ENCODE results near the gene GSG1.

DNA sequence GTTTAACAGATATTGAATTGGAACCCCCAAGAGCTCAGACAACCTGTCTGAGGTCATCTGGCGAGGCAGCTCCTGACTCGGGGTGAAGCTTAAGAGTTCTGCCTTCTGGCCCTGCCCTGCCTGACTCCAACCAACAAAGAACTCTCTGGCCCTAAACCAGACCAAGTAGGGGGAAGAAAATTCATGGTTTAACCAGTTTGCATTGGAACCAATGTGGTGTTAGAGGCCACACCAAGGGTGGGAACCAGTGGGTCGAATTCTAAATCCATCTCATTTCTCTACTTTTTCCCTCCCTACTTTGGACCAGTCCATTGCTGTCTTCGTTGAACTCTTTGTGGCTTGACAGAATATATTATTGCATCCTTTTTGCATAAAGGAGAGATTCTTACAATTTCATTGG, 30.4 kb upstream of the GSG1 start:
- TF ChIP-seq ZNF232 (CRISPR knock-in tag; IDR thresholded peaks at IDR 0.05) = no peak
- no peak for TF ChIP-seq FOXP4 (CRISPR knock-in tag; IDR thresholded peaks at IDR 0.05)
- TF ChIP-seq, protein P1, sequence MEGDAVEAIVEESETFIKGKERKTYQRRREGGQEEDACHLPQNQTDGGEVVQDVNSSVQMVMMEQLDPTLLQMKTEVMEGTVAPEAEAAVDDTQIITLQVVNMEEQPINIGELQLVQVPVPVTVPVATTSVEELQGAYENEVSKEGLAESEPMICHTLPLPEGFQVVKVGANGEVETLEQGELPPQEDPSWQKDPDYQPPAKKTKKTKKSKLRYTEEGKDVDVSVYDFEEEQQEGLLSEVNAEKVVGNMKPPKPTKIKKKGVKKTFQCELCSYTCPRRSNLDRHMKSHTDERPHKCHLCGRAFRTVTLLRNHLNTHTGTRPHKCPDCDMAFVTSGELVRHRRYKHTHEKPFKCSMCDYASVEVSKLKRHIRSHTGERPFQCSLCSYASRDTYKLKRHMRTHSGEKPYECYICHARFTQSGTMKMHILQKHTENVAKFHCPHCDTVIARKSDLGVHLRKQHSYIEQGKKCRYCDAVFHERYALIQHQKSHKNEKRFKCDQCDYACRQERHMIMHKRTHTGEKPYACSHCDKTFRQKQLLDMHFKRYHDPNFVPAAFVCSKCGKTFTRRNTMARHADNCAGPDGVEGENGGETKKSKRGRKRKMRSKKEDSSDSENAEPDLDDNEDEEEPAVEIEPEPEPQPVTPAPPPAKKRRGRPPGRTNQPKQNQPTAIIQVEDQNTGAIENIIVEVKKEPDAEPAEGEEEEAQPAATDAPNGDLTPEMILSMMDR (IDR thresholded peaks at IDR 0.05) = no peak
- TF ChIP-seq, protein P2, sequence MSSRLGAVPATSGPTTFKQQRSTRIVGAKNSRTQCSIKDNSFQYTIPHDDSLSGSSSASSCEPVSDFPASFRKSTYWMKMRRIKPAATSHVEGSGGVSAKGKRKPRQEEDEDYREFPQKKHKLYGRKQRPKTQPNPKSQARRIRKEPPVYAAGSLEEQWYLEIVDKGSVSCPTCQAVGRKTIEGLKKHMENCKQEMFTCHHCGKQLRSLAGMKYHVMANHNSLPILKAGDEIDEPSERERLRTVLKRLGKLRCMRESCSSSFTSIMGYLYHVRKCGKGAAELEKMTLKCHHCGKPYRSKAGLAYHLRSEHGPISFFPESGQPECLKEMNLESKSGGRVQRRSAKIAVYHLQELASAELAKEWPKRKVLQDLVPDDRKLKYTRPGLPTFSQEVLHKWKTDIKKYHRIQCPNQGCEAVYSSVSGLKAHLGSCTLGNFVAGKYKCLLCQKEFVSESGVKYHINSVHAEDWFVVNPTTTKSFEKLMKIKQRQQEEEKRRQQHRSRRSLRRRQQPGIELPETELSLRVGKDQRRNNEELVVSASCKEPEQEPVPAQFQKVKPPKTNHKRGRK (CRISPR knock-in tag; IDR thresholded peaks at IDR 0.05; ENCODE audit: borderline replicate concordance) = no peak
- TF ChIP-seq GABPB1 (CRISPR knock-in tag; IDR thresholded peaks at IDR 0.05) = no peak
- TF ChIP-seq, protein P3, sequence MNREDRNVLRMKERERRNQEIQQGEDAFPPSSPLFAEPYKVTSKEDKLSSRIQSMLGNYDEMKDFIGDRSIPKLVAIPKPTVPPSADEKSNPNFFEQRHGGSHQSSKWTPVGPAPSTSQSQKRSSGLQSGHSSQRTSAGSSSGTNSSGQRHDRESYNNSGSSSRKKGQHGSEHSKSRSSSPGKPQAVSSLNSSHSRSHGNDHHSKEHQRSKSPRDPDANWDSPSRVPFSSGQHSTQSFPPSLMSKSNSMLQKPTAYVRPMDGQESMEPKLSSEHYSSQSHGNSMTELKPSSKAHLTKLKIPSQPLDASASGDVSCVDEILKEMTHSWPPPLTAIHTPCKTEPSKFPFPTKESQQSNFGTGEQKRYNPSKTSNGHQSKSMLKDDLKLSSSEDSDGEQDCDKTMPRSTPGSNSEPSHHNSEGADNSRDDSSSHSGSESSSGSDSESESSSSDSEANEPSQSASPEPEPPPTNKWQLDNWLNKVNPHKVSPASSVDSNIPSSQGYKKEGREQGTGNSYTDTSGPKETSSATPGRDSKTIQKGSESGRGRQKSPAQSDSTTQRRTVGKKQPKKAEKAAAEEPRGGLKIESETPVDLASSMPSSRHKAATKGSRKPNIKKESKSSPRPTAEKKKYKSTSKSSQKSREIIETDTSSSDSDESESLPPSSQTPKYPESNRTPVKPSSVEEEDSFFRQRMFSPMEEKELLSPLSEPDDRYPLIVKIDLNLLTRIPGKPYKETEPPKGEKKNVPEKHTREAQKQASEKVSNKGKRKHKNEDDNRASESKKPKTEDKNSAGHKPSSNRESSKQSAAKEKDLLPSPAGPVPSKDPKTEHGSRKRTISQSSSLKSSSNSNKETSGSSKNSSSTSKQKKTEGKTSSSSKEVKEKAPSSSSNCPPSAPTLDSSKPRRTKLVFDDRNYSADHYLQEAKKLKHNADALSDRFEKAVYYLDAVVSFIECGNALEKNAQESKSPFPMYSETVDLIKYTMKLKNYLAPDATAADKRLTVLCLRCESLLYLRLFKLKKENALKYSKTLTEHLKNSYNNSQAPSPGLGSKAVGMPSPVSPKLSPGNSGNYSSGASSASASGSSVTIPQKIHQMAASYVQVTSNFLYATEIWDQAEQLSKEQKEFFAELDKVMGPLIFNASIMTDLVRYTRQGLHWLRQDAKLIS (CRISPR knock-in tag; IDR thresholded peaks at IDR 0.05; ENCODE audit: borderline replicate concordance) = no peak
- no peak for TF ChIP-seq ESRRA (CRISPR knock-in tag; IDR thresholded peaks at IDR 0.05; ENCODE audit: borderline replicate concordance)
- TF ChIP-seq, protein P4, sequence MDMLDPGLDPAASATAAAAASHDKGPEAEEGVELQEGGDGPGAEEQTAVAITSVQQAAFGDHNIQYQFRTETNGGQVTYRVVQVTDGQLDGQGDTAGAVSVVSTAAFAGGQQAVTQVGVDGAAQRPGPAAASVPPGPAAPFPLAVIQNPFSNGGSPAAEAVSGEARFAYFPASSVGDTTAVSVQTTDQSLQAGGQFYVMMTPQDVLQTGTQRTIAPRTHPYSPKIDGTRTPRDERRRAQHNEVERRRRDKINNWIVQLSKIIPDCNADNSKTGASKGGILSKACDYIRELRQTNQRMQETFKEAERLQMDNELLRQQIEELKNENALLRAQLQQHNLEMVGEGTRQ (CRISPR knock-in tag; IDR thresholded peaks at IDR 0.05) = no peak
- TF ChIP-seq CREM (CRISPR knock-in tag; IDR thresholded peaks at IDR 0.05) = no peak
- TF ChIP-seq E2F1 (CRISPR knock-in tag; IDR thresholded peaks at IDR 0.05) = no peak
- TF ChIP-seq IRF1 (CRISPR knock-in tag; IDR thresholded peaks at IDR 0.05) = no peak
- no peak for TF ChIP-seq JUN (CRISPR knock-in tag; IDR thresholded peaks at IDR 0.05)
- TF ChIP-seq CREB1 (CRISPR knock-in tag; IDR thresholded peaks at IDR 0.05) = no peak
- TF ChIP-seq TP53 (CRISPR knock-in tag; IDR thresholded peaks at IDR 0.05) = no peak

Measured in WTC11 (cell line).